ENCODE results near the gene FHDC1.
A peak's percentile ranks its signal among the peaks of the same experiment; 100 is the strongest.

Gene FHDC1

DNA sequence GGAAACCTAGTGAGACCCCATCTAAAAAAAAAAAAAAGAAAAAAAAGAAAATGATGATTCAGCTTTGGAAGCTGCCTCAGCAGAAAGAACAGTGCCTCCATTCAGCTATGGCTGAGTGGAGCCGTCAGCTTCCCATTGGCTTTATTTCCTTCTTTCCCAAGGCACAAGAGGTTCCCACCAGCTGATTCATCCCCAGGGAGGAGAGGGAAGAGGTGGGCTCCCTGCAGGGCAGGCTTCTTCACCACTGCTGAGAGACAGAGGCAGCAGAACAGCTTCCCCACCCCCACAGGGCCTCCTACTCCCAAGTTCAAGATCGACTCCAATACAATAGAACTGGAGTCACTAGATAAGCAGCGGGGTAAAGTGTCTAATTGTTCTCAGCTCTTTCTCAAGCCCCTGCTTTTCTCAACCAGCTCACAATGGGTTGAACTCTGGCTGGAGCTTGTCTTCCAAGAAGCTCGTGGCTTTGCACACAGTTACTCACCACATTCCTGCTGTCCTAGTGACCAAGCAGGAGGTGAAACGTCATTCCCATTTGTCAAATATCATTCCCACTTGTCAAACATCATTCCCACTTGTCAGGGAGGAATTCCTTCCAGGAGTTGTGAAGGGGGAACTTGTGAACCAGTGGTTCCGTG lies 47.8 kb downstream of the FHDC1 start:
- DNase-seq = no peak

DNA sequence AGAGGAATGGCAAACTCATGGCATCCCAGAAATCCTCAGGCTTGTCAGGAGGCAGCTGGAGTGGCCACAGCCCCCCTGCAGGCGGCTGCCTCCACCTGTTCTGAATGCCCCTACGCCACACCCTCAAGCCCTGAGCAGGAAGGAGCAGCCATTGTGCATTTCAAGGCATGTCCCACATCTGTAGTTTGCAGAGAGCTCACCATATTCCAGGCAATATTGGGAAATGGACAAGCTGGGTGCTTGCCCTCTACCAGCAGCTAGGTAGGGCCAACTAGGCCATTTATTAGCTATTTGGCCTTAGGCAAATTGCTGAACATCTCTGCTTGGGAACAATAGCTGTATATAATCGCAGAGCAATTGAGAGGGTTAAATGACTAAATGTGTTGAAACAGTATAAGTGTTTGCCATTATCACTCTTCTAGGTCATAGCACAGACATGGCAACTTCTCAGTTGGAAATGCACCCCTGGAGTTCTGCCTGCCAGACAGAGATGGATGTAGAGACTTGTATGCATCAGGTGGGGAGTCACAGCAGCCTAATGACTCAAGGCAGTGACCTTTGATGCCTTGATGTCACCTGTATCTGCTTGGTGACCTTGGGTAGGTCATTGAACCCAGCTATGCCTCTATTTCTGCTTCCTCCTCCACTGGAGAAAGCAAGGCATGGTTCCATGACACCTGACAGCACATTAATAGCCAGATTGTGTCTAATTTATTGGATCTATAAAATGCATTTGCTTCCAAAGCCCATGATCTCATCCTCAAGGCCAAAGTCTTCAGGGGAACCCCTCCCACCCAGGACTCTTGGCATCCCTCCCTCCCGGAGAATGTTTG lies 52.8 kb downstream of the FHDC1 start:
- no peak for DNase-seq

DNA sequence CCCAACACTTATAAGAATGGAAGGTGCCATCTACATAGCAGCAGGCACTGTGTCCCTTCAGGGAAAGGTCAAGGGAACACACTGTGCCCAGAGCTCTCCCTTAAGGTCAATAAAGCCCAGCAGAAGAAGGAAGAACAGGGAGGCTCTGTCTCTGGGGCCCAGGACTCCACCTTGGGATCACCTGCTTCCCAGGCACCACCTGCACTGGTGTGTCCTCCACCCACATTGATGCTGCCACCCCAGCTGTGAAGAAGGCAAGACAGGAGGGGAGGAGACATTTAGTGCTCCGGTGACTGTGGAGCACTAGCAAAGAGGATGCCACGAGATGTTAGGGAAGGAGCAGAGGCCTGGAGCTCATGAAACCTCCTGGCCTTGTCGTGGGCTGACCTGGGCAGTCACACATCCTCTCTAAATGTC lies 53.4 kb downstream of the FHDC1 start:
- no peak for DNase-seq

DNA sequence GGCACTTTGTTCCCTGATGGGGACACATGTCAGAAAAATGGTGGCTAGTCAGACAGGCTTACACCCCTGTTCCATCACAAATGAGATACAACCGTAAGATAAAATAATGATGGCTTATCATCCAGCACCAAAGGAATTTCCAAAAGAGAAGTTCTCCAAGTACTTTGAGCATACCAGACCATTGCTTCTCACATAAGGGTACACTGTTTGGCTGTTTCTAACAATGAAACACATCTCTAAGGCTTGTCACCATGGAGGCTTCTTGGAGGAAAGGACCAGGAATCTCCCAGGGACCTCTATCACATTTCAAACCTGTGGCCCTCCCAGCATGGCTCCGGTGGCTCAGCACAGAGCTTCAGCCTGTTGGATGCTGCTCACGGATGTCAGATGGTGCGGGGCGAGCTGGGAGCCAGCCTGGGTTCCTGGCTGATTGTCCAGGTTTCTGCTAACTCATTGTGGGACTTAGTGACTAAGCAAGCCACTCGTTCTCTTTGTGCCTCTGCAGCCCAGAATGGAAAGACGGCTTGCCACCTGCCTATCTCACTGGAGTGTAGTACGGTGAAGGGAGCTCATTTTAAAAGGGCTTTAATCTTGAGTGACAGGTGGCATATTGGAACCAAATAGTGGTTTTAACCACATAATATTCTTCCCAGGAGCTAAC lies 54.5 kb downstream of the FHDC1 start:
- no peak for DNase-seq

DNA sequence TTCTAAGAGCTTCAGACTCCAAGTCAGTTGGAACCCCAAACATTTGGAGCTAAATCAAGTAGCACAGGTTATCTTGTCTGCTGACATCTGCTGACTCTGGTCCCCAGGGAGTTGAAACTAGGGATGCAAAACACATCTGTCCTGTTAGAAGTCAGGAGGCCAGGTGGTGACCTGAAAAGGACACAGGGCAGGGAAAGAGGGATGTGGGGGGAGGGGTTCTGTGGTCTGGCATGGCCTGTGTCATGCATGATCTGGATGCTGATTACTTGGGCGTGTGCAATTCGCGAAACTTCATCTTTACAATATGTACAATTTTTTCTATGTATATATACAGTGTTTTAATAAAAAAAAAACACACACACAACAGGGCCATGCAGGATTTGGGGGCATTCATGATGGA lies 55.3 kb downstream of the FHDC1 start:
- DNase-seq = no peak

DNA sequence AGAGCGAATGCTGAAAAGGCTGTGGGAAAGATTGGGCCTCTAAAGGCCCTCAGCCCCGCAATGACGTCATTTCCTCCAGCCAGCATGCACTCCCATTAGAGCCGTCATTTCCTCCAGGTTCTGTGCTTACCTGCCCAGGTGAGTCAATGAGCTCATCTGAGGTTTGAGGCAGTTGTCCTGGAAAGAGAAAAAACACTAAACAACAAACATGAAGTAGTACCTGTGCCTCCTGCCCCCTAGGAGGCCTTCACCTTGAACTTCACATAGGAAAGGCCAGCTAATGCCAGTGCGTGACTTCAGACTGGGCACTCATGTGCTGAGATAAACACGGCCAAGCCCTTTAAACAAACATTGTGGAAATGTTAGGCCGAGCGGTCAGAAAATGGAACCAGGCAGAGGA lies 55.9 kb downstream of the FHDC1 start:
- DNase-seq = no peak

DNA sequence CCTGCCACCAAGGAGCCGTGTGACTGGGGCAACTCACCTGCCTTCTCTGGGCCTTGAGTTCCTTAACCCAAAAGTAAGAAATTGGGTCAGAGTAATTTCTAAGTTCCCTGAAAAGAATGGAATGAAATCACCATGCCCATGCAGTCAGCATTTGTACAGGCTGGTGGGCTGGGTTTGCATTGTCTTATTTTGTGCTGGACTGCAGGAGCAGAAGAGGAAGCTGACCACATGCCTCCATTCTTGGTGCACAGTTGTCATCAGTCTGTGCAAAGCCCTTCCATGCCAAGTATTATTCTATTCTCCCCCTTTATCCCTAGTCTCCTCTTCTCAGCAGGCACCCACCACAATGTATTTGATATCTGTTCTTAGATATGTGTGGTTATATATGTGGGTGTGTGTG lies 56.3 kb downstream of the FHDC1 start:
- no peak for DNase-seq

DNA sequence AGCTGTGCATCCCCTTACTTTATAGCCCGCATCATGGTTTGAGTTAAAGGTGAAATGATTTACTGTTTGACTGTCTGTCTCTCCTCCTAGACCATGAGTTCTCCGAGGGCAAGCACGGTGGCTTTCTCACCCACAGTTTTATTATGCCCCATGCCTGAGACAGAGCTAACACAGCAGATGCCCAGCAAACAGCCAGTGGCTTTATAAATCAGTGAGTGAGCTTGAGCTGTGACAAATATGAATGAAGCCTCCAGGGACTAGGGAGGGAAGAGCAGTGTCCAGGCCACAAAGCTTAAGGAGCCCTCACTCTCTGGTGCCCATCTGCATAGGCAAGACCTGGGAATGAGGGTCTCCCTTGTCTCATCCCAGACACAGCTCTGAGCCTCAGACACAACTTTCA lies 57.9 kb downstream of the FHDC1 start:
- DNase-seq = no peak

DNA sequence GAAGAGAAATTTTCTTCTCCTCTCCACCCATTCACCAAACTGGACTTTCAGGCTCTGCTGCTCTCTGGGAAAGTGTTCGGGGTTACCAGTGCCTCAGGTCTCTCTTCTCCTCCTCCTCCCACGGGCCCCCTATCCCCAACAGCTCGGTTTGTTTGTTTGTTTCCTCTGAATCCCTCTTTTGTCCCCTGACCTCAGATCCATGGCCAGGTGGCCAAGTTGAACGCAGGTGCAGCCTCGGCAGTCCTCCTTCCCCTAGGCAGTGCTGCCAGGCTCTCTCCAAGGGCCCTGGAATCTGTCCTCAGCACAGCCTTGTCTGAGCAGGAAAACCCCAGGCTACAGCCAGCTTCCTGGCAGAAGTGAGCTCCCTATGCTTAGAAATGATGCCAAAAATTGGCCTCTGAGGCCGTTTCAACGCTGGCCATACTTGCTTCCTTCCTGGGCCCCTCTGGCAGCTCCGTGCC lies 60.0 kb downstream of the FHDC1 start:
- peak; percentile 31 for DNase-seq

DNA sequence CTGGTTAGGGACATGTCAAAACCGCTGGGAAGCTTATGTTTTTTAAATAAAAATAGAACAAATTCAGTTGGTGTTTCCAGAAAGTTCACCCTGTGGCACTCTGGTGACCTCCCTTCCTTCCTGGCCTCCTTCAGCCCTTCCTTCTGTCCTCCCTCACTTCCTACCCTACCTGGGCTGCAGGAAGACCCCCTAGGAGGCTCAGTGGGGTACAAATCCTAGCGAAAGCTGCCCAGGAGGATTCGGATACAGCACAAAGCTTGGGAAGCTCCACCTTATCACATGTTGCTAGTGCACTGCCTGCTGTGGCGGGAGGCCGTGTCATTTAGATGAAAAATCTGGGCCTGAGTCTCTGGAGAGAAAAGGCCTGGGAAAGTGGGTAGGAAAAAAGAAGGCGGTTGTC lies 60.5 kb downstream of the FHDC1 start:
- DNase-seq = no peak

DNA sequence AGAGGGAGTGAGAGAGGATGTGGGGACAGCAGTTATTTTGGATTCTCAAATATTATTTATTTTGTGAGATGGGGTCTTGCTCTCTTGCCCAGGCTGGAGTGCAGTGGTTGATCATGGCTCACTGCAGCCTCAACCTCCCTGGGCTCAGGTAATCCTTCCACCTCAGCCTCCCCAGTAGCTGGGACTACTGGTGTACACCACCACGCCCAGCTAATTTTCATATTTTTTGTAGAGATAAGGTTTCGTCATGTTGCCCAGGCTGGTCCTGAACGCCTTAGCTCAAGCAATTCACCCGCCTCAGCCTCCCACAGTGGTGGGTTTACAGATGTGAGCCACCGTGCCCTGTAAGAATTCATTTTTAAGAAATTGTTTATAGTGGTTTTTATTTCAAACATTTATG lies 61.2 kb downstream of the FHDC1 start:
- no peak for DNase-seq

DNA sequence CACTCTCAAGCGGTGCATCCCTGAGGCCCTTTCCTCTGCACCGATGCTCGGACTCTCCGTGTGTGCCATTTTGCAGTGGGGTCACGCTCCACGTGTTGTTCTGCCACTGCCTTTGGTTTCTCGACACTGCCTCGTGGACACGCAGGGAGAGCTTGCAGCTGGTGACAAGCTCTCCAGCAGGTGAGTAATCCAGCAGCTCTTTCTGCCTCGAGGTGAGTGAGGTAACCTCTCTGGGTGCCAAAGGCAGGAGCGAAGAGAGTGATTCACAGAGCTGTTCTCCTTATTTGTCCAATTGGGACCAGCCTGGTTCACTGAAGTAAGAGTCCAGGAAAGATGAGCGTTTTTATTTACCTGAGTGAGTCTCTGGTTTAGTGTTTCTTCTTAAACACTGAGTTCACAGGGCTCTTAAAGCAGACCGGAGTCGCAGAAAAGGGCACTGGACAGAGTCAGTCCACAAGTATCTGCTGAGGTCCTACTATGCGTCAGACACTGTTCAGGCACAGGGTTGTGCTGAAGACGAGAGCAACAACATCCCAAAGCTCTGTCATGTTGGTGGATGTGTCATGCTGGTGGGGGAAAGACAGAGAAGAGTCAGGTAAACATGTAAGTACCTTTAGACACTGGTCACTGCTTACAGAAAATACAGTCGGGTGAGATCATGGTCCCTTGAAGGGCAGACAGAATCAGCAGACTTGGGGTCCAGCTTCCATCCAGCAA lies 61.8 kb downstream of the FHDC1 start:
- no peak for DNase-seq

DNA sequence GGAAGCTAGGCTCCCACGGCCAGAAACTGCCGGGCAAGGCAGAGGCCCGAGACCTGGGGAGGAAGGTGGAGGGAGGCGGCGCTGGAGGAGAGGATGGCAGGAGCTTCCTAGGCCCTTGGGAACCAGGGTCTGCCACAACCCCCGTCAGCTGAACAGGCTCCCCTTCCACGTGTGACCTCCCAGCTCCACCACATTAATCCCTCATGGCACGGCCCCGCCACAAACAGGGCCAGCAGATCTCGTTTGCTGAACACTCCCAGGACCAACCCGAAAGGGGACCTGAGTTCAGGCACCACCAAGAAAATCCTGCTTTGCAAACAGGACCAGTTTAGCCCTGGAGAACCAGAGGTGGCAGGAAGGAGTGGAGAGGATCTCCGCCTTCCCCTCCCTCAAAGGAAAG lies 62.7 kb downstream of the FHDC1 start:
- DNase-seq = no peak

DNA sequence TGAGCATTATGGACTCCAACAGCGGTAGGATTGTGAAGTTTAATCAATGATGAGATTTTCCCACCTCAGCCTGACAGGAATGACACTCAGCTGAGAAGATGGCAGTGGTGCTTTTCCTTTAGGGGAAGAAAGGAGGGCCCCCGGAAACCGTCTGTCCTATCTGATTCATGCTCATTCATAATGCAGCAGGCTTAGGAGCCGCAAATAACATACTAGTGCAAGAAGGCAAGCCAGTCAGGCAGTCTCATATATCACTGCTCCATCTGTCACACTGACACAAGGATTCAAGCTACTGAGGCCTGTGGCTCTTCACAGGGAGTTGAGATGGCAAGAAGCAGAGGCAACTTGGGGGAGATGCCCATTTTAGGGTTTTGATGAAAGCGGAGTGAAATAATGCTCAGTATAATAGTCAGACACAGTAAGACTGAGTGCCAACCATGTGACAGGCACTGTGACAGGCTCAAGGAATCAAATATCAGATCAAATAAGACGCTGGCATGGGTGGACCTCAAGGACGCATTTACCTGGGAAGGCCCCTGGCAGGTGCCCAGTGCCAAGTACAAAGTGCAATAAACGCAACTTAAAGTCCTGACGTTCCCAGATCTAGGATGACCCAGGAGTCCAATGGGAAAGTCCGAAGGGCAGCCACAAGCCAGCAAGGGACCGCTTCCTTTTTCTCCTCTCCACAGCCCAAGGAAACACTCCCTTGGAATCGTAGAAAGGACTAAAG lies 63.4 kb downstream of the FHDC1 start:
- peak; percentile 76 for DNase-seq

DNA sequence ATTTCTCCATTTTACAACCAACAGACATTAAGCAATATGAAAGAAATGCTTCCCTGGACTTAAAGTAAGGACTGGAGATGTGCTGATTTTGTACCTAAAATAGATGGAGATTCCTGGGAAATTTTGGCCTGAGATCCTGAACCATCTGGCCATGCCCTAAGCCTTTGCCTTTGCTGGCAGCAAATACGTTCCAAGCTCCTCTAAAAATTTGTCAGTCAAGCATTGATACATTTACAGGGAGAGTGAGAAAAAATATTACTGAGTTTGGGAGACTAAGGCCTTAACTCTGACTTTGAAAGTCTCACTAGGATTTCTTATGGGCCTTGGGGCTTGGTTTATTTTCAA lies 63.9 kb downstream of the FHDC1 start:
- peak; percentile 32 for DNase-seq

DNA sequence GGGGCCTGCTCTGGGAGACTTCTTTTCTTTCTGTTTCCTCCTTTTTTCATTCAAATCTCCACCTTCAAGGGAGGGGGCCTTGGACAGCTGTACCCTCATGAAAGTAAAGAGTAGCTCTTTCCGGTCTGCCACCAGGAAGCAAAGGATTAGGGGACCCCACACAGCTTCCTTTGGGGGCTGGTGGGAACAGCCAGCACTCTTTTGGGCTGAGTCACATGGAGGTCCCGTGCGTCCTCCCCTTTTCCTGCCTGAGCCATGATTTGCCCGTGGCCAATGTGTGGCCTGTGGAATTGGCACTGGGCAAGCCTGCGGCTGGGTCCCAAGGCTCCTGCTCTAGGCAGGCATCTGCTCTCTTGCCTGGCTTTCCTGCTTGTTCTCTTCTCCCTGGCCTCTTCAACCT lies 65.5 kb downstream of the FHDC1 start:
- DNase-seq = no peak

DNA sequence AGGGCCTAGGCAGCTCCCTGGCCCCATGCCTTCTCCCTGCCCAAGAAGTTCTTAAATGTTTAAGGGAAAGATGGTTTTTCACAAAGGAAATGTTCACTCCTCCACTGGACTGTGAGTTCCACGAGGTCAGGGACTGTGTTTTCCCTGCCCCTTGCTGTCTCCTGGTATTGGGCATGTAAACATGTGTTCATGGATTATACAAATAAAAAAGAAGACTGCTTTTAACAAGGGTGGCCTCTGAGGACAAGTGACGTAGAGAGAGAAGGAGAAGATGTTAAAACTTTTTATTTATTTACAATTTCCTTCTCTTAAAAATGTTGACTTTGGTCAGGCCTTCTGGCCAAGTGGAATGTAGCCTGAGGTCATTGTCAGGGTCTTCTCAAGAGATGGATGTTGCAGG lies 66.0 kb downstream of the FHDC1 start:
- no peak for DNase-seq

DNA sequence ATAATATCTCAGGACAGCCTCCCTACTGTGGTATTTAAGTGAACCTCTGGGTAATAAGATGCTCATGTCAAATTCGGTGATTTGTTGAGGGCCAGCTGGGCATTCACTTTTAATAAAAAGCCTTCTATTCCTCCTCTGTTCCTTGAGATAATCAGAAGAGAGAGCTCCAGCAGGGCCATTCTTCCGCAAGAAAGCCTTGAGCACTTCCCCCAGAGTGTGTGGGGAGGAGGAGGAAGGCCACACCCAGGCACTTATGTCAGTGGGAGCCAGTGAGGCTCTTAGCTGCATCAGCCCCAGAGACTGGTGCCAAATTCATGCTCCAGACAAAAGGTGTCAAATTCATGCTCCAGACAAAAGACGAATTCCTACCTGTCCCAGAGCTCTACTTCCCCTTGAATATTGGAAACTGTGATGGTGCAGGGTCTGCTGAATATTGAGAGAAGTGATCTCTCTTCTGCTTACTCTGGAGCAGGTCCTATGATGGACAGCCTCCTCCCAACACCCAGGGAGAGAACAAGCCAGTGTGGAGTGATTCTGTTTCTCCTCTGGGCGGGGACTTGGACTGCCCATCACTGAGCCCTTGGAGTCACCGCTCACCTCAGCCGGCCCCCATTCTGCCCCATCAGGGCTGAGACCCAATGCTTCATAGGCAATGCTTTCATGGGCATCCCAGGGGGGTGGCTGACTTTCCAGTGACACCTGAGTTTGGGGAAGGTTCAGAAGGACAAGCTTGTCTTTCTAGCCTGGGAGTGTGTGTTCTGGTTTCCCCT lies 68.1 kb downstream of the FHDC1 start:
- DNase-seq = no peak

DNA sequence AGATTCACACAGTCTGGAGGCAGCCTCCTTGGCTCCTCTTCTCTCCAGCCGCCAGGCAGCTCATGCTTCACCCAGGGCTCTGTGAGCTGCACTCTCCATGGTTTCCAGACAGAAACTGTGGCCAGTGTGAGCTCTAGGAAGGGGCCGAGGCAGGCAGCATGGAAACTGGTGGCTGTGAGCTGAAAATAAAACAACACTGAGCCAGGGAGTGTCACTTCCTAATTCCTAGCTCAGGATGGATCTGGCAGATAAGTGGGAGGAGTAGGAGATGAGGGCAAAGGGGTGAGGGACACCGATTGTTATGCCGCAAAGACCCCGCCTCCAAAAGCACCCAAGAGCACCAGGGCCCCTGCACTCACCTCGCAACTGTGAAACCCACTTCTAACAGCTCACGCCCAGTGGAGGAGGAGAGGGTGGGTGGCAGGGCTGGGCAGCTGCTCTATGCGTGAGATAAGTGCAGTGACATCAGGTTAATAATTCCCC lies 69.8 kb downstream of the FHDC1 start:
- no peak for DNase-seq

DNA sequence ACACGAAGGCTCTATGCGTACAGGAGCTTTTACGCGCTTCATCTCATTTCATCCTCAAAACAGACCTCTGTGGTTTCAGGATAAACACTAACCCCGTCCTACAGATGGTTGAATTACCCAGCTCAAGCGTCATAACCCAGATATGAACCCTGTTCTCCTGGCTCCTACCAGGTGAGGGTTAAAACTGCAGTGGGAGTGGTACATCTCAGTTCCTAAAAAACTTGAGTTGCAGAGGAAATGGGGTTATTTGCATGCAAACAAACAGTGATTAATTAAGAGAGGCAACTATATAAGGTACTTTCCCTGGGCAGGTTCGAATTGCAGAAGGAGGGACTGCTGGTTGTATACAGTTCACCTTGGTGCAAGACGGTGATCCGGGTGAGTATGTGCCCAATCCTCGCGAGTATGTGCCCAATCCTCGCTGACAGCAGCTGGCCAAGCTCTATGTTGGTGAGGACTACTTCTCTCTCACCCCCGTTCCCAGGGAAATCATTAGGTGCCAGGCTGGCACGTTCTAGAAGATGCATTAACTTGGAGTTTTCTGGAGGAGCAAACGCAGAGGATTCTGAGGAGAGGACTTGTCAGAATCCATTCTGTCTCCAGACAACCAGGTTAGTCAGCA lies 72.6 kb downstream of the FHDC1 start:
- no peak for DNase-seq

DNA sequence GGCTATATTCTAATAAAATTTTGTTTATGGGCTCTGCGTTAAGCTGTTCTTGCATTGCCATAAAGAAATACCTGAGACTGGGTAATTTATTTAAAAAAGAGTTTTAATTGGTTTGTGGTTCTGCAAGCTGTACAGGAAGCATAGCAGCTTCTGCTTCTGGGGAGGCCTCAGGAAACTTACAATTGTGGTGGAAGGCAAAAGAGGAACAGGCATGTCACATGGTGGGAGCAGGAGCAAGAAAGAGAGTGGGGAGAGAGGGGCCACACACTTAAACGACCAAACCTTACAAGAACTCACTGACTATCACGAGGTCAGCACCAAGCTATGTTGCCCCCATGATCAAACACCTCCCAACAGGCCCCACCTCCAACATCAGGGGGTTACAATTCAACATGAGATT lies 74.0 kb downstream of the FHDC1 start:
- no peak for DNase-seq

All from NCI-H446 treated with DMSO at 0.1 percent for 48 hours (cell line).